Activated gamma-delta T cell (primary cell): ENCODE measurements around the gene DLX2.

ENCODE experiments used
- DNase-seq: peaks from one replicate; lab custom pipeline; 2025; lab: John Stamatoyannopoulos, UW

Gene DLX2

GRCh38 chr2:172053486-172053885 is 49.2 kb downstream of the DLX2 start:
- no peak for DNase-seq

- no peak for DNase-seq
These were observed 50.4 kb downstream of the DLX2 start for GRCh38 chr2:172052000-172052983.

DNA sequence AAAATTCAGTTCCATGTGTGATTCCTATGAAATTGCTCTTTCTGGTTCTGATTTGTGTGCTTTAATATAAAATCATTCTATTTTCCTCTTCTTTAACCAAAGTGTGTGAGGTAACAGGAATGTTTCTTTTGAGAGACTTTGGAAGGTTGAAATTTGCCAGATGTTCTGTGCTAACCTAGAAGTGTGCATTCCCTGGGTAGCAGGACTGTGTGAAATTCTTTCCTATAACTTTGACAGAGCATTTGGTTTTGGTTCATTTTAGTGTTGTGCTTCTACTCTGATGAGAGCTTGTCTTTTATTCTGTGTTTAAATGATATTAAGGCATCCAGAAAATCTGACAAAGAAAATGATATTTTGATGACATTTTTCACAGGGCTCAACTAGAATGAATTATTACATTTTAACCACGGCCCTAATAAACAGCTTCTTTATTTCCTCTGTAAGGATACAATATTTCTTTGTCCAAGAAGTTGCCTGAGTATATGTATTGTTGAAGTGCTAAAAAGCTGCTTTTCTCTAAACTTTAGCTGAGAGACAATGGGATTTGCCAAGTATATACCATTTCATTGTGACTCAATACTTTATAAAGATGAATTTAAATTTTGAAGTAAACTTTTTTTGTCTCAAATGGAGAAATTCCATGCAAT is 52.1 kb downstream of the DLX2 start:
- no peak for DNase-seq

DNA sequence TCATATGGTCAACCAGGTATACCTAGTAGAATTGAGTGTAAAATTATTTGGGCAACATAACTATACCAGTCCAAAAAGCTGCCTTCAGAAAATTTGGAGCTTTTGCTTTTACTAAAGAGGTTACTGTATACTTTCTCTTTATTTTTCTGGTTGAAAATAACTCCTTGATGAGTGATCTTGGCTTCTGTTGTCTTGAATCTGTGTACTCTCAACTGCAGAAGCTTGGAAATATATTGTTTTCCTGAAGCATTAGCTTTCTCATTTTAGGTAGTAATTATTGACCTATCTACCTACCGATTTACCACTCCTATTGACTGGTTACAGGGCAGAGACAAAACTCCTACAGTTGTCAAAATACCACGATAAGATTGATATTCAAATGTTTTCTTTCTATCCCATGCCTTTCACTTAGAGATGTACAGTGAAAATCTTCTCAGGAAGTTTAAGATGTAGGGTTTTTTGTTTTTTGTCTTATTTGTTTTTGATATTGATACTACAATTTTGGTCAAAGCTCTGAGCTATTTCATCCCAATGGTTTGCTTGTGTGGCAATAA is 53.1 kb downstream of the DLX2 start:
- DNase-seq = no peak
